Measurements from ENCODE around the gene DNMT3L.
"Not testable (repeated sequence)": the region's sequence is repeated elsewhere in the genome, so short reads cannot be mapped to it uniquely, and the experiment has no call there.

Gene DNMT3L

DNA sequence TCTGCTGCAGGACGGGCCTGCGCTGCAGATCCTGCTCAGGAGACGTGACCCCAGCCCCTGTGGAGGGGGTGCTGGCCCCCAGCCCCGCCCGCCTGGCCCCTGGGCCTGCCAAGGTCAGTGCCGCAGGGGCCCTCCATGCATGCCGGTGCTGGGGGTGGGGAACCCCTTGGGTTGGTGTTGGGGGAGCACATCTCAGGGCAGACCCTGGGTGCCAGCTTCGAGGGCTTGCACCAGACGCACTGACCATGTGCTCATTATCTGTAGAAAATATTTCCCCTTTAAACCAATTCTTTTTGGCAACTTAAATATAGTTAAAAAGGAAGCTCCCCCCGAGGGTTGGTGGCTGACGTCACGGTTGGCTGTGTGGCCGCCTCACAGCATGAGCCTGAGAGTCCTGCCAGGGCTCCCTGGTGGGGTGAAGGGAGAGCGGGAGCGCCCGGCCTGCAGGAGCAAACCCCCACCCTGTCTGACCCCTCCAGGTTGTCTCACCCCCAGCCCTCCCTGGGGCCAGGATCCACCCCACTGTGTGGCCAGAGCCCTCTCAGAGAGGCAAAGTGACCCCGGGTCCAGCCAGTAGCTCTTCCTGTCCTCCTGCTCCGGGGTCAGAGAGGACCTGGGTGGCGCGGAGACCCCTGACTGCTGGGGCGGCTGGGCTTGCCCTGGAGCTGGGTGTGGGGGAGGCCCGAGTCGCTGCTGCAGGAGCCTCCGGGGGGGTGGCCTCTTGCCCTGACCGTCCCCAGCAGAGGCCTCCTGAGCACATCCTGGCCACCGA, 32.9 kb upstream of the DNMT3L start:
- no peak for DNase-seq

GRCh38 chr21:44293551-44294231, 32.0 kb upstream of the DNMT3L start:
- no peak for DNase-seq

- DNase-seq = no peak
These were observed 31.1 kb upstream of the DNMT3L start for GRCh38 chr21:44292812-44293195.

GRCh38 chr21:44291936-44292811, 30.5 kb upstream of the DNMT3L start:
- DNase-seq = no peak

DNA sequence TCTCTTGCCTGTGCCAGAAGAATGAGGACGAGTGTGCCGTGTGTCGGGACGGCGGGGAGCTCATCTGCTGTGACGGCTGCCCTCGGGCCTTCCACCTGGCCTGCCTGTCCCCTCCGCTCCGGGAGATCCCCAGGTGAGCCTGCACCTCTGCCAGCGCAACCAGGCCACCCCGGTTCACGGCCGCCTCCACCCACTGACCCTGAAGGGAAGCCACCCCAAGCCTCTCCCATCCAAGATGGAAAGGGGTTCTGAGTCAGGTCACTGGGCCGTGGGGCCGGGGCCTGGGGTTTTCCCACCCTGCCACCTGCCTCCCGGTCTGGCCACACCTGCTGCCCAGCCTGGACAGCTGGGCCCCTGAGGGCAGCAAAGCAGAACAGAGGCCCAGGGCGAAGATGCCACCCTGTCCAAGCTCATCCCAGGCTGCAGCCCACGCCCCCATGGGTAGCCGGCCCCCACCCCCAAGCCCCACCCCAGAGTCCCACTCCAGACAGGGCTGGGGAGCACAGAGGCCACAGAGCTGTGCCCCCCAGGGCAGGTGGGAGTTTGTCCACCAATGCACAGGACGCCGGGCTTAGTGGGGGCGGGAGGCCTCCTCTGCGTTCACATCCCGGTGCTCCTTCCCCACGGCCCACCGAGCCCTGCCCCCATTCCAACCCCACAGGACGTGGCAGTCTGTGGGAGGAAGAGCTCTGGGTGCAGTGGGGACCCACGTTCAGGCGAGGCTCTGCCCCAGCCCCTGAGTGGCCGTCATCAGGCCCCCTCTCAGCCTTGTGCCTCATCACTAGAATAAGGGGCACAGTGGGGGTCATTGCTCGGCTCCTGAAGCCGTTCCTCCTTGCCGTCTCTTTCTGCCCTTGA, 29.6 kb upstream of the DNMT3L start:
- DNase-seq = no peak

- DNase-seq = no peak
These were observed 28.8 kb upstream of the DNMT3L start for GRCh38 chr21:44290327-44291077.

- DNase-seq = no peak
These were observed 27.8 kb upstream of the DNMT3L start for GRCh38 chr21:44289381-44290010.

DNA sequence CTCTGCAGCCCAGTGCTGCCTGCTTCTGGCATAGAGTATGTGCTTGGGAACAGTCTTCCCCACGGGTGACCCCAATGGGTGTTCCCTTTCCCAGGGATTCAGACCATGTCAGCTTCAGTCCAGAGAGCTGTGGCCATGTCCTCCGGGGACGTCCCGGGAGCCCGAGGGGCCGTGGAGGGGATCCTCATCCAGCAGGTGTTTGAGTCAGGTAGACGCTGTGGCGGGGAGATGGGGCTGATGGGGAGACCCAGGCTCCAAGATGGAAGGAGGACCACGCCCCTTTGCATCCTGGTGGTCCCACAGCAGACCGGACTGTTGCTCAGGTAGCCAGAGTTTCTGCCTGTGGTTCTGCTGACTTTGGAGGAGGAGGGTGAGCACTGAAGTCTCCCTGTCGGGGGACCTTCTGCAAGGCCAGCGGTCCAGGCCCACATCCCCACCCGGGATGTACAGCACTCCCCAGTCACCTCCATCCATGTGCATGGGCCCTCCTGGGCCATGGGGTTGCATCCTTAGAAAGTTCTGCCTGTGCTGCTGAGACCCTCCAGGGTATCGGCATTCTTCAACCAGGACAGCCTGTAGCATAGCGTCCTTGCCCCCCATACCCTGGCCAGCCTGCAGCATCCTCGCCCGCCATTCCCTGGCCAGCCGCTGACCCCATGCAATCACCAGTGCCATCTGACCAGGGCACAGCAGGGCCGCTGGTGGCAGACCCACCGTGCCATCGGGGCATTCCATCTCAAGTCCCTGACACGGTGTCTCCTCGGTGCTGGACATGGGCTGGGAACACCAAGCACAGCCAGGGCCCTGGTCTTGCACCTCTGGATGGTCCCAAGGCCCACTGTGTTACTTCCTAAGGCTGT, 26.8 kb upstream of the DNMT3L start:
- DNase-seq = no peak

GRCh38 chr21:44286716-44287632, 25.3 kb upstream of the DNMT3L start:
- DNase-seq = no peak

DNA sequence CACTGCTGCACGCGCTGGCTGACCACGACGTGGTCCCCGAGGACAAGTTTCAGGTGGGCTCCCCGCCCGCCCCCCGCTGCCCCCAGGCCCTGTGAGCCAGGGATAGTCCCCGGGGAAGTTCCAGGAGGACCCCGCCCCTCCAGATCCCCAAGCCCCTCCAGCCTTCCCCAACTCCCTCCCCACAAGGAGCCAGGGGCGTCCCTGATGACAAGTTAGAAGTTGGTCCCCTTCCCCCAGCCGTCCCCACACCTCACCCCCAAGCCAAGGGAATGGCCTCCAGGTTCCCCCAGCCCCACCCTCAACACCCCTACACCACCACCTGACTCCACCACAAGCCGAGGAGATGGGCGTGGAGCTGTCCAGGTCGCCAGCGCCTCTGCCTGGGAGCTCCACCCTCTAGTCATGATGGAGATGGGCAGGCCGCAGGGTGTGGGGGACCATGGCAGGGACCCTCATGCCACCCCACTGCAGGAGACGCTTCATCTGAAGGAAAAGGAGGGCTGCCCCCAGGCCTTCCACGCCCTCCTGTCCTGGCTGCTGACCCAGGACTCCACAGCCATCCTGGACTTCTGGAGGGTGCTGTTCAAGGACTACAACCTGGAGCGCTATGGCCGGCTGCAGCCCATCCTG, 24.5 kb upstream of the DNMT3L start:
- no peak for DNase-seq

DNA sequence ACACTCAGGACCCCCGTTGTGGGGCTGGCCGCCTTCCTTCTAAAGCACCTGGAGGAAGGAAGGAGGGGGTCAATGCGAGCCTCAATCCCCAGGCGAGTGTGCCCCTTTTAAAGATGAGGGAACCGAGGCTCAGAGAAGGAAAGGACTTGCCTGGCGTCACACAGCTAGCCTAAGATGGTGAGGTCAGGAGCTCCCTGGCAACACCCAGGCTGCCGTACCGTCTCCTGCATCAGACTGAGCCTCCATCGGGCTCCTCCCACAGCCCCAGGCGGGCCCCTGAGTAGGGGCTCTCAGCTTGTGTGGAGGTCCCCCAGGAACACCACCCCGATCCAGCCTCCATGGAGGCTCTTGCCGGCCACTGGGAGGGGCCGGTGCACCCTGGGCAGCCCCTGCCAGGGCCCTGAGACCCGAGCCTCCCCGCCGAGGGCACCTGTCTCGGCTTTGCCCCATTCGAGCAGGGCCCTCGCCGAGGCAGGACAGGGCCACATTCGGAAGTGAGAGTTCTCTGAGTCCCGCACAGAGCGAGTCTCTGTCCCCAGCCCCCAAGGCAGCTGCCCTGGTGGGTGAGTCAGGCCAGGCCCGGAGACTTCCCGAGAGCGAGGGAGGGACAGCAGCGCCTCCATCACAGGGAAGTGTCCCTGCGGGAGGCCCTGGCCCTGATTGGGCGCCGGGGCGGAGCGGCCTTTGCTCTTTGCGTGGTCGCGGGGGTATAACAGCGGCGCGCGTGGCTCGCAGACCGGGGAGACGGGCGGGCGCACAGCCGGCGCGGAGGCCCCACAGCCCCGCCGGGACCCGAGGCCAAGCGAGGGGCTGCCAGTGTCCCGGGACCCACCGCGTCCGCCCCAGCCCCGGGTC, 23.7 kb upstream of the DNMT3L start, which contains the start of gene AIRE:
Gene AIRE, plus strand, starts transcription at position 739 of the 855 bp plus-strand sequence. CDS start 131 bp downstream, outside the sequence.
- DNase-seq = no peak

- no peak for DNase-seq
These were observed 22.3 kb upstream of the DNMT3L start for GRCh38 chr21:44283948-44284347.

- not testable (repeated sequence) for DNase-seq
These were observed 21.6 kb upstream of the DNMT3L start for GRCh38 chr21:44283211-44283785.

GRCh38 chr21:44282370-44282769, 20.7 kb upstream of the DNMT3L start:
- DNase-seq = no peak

GRCh38 chr21:44281801-44282200, 20.1 kb upstream of the DNMT3L start:
- no peak for DNase-seq

GRCh38 chr21:44279354-44280260, 17.9 kb upstream of the DNMT3L start:
- DNase-seq = no peak
